Ectodermal cell (in vitro differentiated cells): ENCODE measurements around the gene RIPPLY1.

Experiments used
- H3K27ac ChIP-seq: 2 replicates; pipeline ENCODE4 v1.7.0; 2013; ENCODE audit warnings: mild to moderate bottlenecking, low read depth, low read length; ENCODE audit not compliant: insufficient read depth, poor library complexity, severe bottlenecking
- H3K27me3 ChIP-seq: 2 replicates; pipeline ENCODE4 v1.7.0; 2013; ENCODE audit warnings: mild to moderate bottlenecking, low read length; ENCODE audit not compliant: insufficient read depth, control insufficient read depth, poor library complexity, severe bottlenecking
- H3K36me3 ChIP-seq: one replicate; pipeline ENCODE4 v1.7.0; 2013; ENCODE audit warnings: low read length; ENCODE audit not compliant: control insufficient read depth, insufficient read depth
- H3K4me1 ChIP-seq: one replicate; pipeline ENCODE4 v1.7.0; 2013; ENCODE audit warnings: low read length; ENCODE audit not compliant: control insufficient read depth, insufficient read depth
- H3K4me3 ChIP-seq: 2 replicates; pipeline ENCODE4 v1.7.0; 2013; ENCODE audit warnings: low read depth, low read length, control low read depth; ENCODE audit not compliant: insufficient read depth
- H3K9me3 ChIP-seq: 2 replicates; pipeline ENCODE4 v1.7.0; 2013; ENCODE audit warnings: mild to moderate bottlenecking, low read length, moderate library complexity; ENCODE audit not compliant: control insufficient read depth
- WGBS, 2 experiments: methylation state at CpG; one replicate each; pipeline ENCODE4 v1.1.7; 2013; ENCODE audit warnings: missing lambda C conversion rate in 2 of 2; 5-methylcytosine and 5-hydroxymethylcytosine counted together

RIPPLY1 gene

DNA sequence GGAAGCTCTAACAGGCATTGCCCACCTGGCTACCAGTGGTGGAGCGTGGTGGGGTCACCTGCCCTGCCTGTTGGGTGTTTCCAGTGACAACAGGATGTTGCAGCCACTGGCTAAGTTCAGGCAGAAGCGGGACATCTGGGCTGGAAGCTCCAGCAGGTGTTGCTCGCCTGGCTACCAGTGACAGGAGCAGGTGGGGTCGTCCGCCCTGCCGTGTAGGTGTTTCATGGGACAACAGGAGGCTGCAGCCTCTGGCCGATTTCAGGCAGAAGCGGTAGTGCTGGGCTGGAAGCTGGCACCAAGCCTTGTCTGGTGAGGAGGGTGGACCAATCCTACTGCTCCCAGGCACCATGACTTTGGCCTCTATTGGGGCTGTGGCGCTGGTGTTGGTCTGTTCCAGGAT is 39.4 kb downstream of the RIPPLY1 start:
- WGBS, 2 experiments, result 93 to 94% methylated on average over 9 of the region's 9 CpGs
- H3K27me3 ChIP-seq, result no peaks in the 10 kb centered on the region
- no peaks in the 10 kb centered on the region for H3K9me3 ChIP-seq
- no peak overlapping the region for H3K4me3 ChIP-seq
- no peaks in the 10 kb centered on the region for H3K4me1 ChIP-seq
- H3K27ac ChIP-seq, result no peak overlapping the region
- H3K36me3 ChIP-seq, result no peaks in the 10 kb centered on the region

DNA sequence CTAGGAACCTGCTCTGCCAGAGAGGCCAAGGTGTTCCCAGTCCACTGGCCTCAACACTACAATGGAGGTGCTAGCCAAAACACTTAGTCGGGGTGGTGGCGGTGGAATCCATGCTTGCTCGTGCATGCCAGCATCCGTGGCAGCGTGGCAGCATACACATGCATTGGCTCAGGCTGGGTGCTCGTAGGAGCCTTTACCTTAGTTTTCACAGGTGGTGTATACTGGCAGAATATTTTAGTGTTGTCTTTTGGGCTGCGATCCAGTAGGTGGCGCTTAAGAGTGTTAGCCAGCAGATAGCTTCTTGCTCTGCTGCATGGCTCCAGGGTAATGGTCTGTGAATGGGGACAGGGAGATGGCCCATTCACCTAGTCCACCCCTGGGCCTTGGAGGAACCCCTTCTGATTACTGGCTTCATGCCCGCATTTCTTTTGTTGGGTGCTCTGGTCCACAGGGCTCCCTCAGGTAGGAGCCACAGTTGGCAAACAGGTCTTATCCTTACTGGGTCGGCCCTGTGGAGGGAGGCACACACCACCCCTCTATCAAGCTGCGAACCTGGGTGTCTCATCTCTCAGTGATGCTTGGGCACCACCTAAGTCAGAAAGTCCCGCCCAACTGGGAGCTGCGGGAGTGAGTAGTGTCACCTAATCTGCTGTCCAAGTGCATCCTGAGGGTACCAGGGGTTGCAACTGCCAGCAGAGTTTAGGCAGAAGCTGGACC is 40.0 kb downstream of the RIPPLY1 start:
- Histone ChIP-seq H3K36me3 (no peaks in the 10 kb centered on the region), H3K4me3 (no peak overlapping the region), H3K27ac (no peak overlapping the region), H3K4me1 (no peaks in the 10 kb centered on the region), H3K27me3 (no peaks in the 10 kb centered on the region), H3K9me3 (no peaks in the 10 kb centered on the region)
- WGBS, 2 experiments, result 55 to 60% methylated on average over 13 of the region's 13 CpGs
